Stomach smooth muscle (tissue), 2 donors: ENCODE data around the gene DUS1L.
A peak's percentile ranks its signal among the peaks of the same experiment; 100 is the strongest.

ENCODE experiments used
- H3K27ac ChIP-seq: one replicate; pipeline ENCODE4 v1.7.0; 2013; ENCODE audit warnings: mild to moderate bottlenecking, low read length, inconsistent platforms
- H3K27me3 ChIP-seq, 2 donors: one replicate each; pipeline ENCODE4 v1.7.0; 2013; ENCODE audit warnings: low read length in 2 of 2; ENCODE audit not compliant: insufficient read depth in 2 of 2, control insufficient read depth in 1 of 2
- H3K36me3 ChIP-seq, 2 donors: one replicate each; pipeline ENCODE4 v1.7.0; 2013; ENCODE audit warnings: low read length in 2 of 2; ENCODE audit not compliant: control insufficient read depth in 2 of 2, insufficient read depth in 2 of 2
- H3K4me1 ChIP-seq: one replicate; pipeline ENCODE4 v1.7.0; 2013; ENCODE audit warnings: low read length; ENCODE audit not compliant: control insufficient read depth, insufficient read depth
- H3K4me3 ChIP-seq, 2 donors: one replicate each; pipeline ENCODE4 v1.7.0; 2013; ENCODE audit warnings: low read length in 2 of 2
- H3K9ac ChIP-seq, 2 donors: one replicate each; pipeline ENCODE4 v1.7.0; 2013; ENCODE audit warnings: low read length in 2 of 2, mild to moderate bottlenecking in 1 of 2
- H3K9me3 ChIP-seq, 2 donors: one replicate each; pipeline ENCODE4 v1.7.0; 2013; ENCODE audit warnings: low read length in 2 of 2; ENCODE audit not compliant: control insufficient read depth in 2 of 2
- donor health status: healthy.
- donor health status: Pancreatic carcinoma.

The DUS1L gene

DNA sequence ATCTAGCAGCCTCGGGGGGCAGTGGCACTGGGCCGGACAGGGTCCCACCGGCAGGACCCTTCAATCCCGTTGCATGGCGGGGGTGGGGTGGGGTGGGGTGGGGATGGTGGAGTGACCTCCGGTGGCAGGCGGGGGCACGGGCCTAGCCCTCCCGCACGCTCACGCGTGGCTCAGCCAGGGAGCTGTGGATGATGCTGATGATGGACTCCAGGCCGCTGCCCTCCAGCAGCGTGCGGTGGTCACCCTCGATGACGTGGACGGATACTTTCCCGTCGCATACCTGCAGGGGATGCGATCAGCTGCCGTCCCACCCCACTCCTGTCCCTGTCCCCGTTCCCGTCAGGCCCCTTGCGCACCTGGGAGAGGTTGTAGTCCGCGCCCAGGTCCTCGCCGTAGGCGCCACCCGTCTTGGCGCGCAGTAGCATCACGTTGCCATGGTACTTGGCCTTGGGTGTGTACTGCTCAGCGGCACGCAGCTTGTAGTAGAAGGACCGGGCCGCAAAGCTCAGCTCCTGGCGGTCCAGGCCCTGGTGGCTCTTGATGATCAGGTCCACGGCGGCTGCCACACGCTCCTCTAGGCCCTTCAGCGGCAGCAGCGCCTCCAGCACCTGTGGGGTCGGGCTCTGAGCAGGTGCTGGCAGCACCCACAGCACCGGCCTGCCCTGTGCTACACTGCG lies 13.5 kb upstream of the DUS1L start:
- peaks cover 5 to 25% of the 10 kb centered on the region in 2 donors for H3K36me3 ChIP-seq
- H3K27ac ChIP-seq = no peak overlapping the region
- H3K27me3 ChIP-seq = no peaks in the 10 kb centered on the region
- no peaks in the 10 kb centered on the region for H3K9me3 ChIP-seq
- no peak overlapping the region for H3K4me3 ChIP-seq
- no peaks in the 10 kb centered on the region for H3K4me1 ChIP-seq
- H3K9ac ChIP-seq = no peak overlapping the region

DNA sequence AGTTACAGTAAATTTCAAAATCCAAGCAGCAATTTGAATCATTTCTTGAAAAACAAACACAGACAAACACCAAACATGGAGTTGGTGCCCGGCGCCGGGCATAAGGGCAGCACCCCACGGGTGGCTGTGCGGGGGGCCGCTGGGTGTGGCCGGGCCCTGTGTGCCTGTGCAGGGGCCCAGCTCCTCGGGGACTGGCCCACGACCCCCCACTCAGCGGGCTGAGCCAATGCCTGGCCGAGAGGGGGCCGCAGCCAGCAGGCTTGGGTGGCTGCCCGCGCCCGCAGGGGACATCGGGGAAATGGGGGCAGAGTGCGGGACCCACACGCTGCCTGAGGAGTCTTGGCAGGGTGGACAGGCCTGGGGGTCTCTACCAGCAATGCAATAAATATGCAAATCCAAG lies 12.8 kb upstream of the DUS1L start:
- no peak overlapping the region for H3K9ac ChIP-seq
- no peaks in the 10 kb centered on the region for H3K4me1 ChIP-seq
- H3K36me3 ChIP-seq = peaks cover 5 to 21% of the 10 kb centered on the region in 2 donors
- no peak overlapping the region for H3K27ac ChIP-seq
- H3K4me3 ChIP-seq = no peak overlapping the region
- H3K9me3 ChIP-seq = no peaks in the 10 kb centered on the region
- no peaks in the 10 kb centered on the region for H3K27me3 ChIP-seq

DNA sequence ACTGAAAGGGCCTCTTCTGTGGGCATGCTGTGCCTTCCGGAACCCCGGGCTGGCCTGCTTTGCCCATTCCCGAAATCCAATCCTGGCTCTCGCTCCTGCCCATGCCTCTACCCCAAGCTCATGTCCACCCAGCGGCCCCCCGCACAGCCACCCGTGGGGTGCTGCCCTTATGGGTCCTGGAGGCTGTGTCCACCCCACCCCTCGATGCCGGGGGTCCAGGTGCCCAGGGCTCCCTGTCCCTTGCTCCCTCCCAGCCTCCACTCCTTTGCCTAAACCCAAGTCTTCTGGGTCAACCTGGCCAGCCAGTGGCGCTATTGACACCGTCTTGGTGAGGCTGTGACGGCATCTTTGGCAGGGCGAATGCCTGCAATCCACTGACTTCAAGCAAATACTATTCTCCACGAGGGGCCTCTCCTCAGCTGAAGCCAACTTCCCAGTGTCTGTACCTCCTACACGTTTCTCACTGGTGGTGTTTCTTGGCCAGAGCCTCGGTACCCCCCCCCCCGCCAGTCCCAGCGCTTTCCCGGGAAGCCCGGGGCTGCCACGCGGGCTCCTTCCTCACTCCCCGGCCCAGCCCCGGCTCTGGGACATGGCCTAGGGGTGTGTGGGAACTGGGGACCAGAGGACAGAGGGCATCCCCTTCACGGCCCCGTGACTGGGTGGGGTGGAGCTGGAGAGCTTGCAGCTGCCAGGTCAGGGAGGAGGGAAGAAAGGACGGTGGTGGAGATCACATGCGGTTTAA lies 12.2 kb upstream of the DUS1L start:
- Histone ChIP-seq H3K27me3 (no peaks in the 10 kb centered on the region), H3K4me1 (no peaks in the 10 kb centered on the region), H3K4me3 (no peak overlapping the region), H3K27ac (no peak overlapping the region), H3K36me3 (peaks cover 5 to 16% of the 10 kb centered on the region in 2 donors), H3K9ac (no peak overlapping the region), H3K9me3 (no peaks in the 10 kb centered on the region)

DNA sequence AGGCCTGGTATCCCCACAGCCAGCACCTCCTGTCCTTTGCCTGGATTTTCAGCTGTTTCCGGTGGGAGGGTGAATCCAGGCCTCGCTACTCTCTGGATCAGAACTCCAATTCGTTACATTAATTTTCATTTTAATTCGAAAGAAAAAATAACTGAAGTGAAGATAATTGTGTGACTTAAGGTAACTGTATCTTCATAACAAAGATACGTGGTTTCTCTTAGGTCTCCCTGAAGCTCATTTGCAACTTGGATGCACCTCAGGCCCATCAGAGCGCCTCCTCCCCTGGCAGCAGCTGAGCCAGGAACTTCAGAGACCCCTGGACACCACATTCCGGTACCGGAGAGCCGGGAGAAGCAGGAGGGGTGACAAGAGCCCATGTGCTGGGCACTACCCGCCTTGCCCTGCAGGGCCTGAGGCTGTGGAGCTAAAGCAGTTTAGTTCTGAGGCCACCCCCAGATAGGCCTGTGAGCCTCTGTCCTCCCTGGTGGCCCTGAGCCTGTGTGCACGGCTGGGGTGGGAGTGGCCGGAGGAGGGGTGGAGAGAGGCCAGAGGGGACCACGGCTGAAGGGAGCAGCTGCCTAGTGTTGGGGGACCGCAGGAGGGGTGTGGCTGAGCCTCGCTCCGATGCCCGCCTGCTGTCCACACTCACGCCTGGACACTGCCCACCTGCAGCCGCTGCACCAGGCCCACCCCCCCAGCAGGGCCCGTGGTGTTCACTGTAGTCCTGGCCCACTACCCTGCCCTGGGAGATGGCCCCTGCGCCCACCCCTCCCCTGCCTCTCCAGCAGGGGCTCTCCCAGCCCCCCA lies 11.4 kb upstream of the DUS1L start:
- no peaks in the 10 kb centered on the region for H3K9me3 ChIP-seq
- no peaks in the 10 kb centered on the region for H3K4me1 ChIP-seq
- H3K4me3 ChIP-seq = no peak overlapping the region
- no peaks in the 10 kb centered on the region for H3K27me3 ChIP-seq
- H3K9ac ChIP-seq = no peak overlapping the region
- no peak overlapping the region for H3K27ac ChIP-seq
- H3K36me3 ChIP-seq = peaks cover 5 to 13% of the 10 kb centered on the region in 2 donors

DNA sequence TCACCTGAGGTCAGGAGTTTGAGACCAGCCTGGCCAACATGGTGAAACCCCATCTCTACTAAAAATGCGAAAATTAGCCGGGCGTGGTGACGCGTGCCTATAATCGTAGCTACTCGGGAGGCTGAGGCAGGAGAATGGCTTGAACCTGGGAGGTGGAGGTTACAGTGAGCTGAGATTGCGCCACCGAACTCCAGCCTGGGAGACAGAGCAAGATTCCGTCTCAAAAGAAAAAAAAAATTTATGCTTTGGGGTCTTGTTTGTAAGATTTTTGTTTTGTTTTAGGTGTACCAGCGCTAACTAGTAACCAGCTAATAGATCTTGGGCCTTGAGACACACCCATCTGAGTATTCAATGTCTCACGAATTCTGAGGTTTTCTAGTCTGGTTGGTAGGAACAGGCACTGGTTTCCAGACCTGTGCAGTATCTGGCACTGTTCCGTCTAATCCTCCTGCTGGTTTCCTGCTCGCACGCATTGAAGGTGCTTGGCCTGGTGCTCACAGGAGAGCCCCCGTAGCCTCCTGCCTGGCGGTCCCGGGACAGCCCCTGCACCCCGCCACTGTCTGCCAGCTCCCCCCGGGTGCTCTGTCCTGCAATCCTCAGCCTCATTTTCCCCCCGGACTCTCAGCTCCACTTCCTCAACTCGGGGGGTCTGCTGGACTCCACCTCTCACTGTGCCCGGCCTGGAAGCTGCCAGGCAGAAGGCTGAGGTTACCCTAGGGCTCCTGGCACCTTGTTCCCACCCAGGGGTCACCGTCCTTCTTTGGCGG lies 10.6 kb upstream of the DUS1L start:
- Histone ChIP-seq H3K4me1 (no peaks in the 10 kb centered on the region), H3K27me3 (no peaks in the 10 kb centered on the region), H3K27ac (no peak overlapping the region), H3K4me3 (no peak overlapping the region), H3K9me3 (no peaks in the 10 kb centered on the region), H3K36me3 (peaks cover 1 to 8% of the 10 kb centered on the region in 2 donors), H3K9ac (no peak overlapping the region)

DNA sequence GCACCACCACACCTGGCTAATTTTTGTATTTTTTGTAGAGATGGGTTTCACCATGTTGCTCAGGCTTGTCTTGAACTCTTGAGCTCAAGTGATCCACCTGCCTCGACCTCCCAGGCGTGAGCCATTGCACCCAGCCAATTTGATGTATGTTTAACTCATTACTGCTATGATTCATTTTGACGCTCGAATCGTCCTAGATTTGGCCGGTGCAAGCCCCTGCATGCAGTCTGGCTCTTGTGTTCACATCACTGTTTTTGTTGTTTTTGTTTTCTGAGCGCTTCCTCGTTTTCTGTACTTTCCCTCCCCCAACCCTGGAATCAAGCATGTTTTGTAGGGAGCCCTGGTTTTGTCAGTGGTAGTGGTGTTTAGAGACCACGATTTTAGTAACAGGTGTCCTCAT lies 7.8 kb upstream of the DUS1L start:
- Histone ChIP-seq H3K27ac (no peak overlapping the region), H3K9ac (no peak overlapping the region), H3K27me3 (no peaks in the 10 kb centered on the region), H3K36me3 (no peaks in the 10 kb centered on the region), H3K4me3 (no peak overlapping the region), H3K9me3 (no peaks in the 10 kb centered on the region), H3K4me1 (no peaks in the 10 kb centered on the region)

DNA sequence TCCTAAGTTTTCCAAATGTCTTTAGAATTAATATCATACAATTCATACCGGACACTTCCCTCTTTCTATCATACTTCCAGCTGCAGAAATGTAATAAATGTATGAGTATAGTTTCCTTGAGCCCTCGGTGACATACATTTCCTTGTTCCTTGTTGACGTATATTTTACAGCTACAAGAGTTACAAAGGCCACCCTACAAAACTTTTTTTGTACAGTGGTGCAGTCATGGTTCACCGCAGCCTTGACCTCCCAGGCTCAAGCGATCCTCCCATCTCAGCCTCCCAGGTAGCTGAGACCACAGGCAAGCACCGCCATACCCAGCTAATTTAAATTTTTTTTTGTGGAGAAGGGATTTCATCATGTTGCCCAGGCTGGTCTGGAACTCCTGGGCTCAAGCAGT lies 7.2 kb upstream of the DUS1L start:
- Histone ChIP-seq H3K27ac (no peak overlapping the region), H3K9ac (no peak overlapping the region), H3K4me1 (no peaks in the 10 kb centered on the region), H3K9me3 (no peaks in the 10 kb centered on the region), H3K4me3 (no peak overlapping the region), H3K36me3 (no peaks in the 10 kb centered on the region), H3K27me3 (no peaks in the 10 kb centered on the region)

DNA sequence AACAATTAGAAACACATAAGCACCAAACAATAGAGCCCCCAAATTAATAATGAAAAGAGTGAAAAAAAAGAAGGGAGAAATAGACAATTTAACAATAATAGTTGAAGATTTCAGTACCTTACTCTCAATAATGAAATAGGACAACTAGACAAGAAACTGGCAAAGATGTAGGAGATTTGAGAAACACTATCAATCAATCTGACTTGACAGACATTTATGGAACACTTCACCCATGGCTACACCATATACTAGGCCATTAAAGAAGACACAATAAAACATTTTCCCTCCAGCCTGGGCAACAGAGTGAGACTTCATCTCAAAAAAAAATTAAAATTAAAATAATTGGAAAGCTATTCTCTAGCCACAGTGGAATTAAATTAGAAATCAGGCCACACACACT lies 5.0 kb upstream of the DUS1L start:
- Histone ChIP-seq H3K27me3 (no peaks in the 10 kb centered on the region), H3K4me3 (no peak overlapping the region), H3K4me1 (peaks cover 7% of the 10 kb centered on the region)

DNA sequence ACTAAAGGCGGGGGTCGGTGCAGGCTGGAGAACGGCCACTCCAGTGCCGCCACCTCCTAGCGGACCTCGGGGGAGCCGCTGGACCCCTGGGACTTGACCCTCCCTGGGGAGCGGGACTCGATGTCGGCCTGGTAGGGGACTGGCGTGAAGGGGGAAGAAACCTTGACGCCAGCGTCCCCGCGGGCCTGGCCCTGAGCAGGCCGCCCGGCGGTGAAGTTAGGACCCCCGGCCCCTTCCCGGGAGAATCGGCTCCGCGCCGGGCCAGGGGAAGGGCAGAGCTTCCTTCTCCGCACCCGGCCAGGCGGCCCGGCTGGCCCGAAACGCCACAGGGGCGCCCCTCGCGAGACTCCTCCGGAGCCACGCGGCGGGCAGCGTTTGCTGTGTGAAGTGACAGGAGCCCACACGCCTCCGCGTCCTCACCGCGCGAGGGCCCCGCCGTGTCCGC lies 389 bp downstream of the DUS1L start:
- Histone ChIP-seq H3K27ac (peak overlapping the region; percentile 60), H3K4me3 (peak overlapping the region; percentile 82 to 83), H3K9me3 (no peaks in the 10 kb centered on the region), H3K36me3 (peaks cover 3 to 18% of the 10 kb centered on the region in 2 donors), H3K27me3 (no peaks in the 10 kb centered on the region), H3K4me1 (peaks cover 23% of the 10 kb centered on the region), H3K9ac (peak overlapping the region; percentile 83 to 89)

More for the DNA sequence above, 5.0 kb upstream of the DUS1L start:
- Histone ChIP-seq H3K9me3 (no peaks in the 10 kb centered on the region), H3K36me3 (no peaks in the 10 kb centered on the region), H3K27ac (no peak overlapping the region), H3K9ac (no peak overlapping the region)
